ENCODE data around the gene MARCHF6. TPM values are rescaled to one million over a fixed set of nuclear protein-coding genes. Genes with fewer than 3 reads are reported as not detected.

Gene MARCHF6
- total RNA-seq, 1 experiment from 2014 or later: 117 TPM

DNA sequence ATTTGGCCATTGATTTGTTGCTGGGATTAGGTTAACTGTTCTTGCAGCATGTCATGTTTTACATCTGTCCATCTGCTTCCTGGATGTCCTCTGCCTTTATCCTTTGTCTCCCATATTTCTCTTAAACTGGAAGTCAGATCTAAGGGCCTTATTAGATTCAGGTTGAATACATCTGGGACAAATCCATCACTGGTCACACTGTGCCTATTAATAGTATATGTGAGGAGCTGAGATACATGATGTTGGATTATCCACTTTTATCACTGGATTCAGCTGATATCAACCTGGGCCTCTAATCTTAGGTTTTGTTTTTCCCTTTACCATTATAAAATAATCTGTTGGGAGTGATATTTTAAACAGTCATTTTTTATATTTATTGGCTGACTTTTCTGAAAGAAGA, 46.3 kb downstream of the MARCHF6 start:
- CTCF ChIA-PET: no interaction called here
- Mint-ChIP-seq H3K27ac (no peak overlapping the region), H3K36me3 (peaks cover 37% of the 10 kb centered on the region), H3K27me3 (ENCODE audit: low read depth) (no peaks in the 10 kb centered on the region), H3K4me3 (no peak overlapping the region), H3K9me3 (no peaks in the 10 kb centered on the region), H3K4me1 (no peaks in the 10 kb centered on the region; the same call in 1 of the 2 replicates)
- ATAC-seq (no peak), DNase-seq (ENCODE audit: low spot score) (no peak)
- POLR2A ChIA-PET: no interaction called here
- TF ChIP-seq ZNF423 (CRISPR knock-in tag; IDR thresholded peaks at IDR 0.05) (no peak), ZNF396 (CRISPR knock-in tag; IDR thresholded peaks at IDR 0.05; ENCODE audit: borderline replicate concordance) (no peak), IRF2 (CRISPR knock-in tag; IDR thresholded peaks at IDR 0.05; ENCODE audit: borderline replicate concordance, low read depth) (no peak), TEAD4 (CRISPR knock-in tag; IDR thresholded peaks at IDR 0.05) (no peak), RELA (CRISPR knock-in tag; IDR thresholded peaks at IDR 0.05; ENCODE audit: borderline replicate concordance) (no peak), FOXP1 (CRISPR knock-in tag; IDR thresholded peaks at IDR 0.05; ENCODE audit: borderline replicate concordance) (no peak)
- TF ChIP-seq, protein P1, sequence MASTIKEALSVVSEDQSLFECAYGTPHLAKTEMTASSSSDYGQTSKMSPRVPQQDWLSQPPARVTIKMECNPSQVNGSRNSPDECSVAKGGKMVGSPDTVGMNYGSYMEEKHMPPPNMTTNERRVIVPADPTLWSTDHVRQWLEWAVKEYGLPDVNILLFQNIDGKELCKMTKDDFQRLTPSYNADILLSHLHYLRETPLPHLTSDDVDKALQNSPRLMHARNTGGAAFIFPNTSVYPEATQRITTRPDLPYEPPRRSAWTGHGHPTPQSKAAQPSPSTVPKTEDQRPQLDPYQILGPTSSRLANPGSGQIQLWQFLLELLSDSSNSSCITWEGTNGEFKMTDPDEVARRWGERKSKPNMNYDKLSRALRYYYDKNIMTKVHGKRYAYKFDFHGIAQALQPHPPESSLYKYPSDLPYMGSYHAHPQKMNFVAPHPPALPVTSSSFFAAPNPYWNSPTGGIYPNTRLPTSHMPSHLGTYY (CRISPR knock-in tag; IDR thresholded peaks at IDR 0.05): no peak
- TF ChIP-seq, protein P2, sequence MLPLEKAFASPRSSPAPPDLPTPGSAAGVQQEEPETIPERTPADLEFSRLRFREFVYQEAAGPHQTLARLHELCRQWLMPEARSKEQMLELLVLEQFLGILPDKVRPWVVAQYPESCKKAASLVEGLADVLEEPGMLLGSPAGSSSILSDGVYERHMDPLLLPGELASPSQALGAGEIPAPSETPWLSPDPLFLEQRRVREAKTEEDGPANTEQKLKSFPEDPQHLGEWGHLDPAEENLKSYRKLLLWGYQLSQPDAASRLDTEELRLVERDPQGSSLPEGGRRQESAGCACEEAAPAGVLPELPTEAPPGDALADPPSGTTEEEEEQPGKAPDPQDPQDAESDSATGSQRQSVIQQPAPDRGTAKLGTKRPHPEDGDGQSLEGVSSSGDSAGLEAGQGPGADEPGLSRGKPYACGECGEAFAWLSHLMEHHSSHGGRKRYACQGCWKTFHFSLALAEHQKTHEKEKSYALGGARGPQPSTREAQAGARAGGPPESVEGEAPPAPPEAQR (CRISPR knock-in tag; IDR thresholded peaks at IDR 0.05): no peak
- TF ChIP-seq, protein P3, sequence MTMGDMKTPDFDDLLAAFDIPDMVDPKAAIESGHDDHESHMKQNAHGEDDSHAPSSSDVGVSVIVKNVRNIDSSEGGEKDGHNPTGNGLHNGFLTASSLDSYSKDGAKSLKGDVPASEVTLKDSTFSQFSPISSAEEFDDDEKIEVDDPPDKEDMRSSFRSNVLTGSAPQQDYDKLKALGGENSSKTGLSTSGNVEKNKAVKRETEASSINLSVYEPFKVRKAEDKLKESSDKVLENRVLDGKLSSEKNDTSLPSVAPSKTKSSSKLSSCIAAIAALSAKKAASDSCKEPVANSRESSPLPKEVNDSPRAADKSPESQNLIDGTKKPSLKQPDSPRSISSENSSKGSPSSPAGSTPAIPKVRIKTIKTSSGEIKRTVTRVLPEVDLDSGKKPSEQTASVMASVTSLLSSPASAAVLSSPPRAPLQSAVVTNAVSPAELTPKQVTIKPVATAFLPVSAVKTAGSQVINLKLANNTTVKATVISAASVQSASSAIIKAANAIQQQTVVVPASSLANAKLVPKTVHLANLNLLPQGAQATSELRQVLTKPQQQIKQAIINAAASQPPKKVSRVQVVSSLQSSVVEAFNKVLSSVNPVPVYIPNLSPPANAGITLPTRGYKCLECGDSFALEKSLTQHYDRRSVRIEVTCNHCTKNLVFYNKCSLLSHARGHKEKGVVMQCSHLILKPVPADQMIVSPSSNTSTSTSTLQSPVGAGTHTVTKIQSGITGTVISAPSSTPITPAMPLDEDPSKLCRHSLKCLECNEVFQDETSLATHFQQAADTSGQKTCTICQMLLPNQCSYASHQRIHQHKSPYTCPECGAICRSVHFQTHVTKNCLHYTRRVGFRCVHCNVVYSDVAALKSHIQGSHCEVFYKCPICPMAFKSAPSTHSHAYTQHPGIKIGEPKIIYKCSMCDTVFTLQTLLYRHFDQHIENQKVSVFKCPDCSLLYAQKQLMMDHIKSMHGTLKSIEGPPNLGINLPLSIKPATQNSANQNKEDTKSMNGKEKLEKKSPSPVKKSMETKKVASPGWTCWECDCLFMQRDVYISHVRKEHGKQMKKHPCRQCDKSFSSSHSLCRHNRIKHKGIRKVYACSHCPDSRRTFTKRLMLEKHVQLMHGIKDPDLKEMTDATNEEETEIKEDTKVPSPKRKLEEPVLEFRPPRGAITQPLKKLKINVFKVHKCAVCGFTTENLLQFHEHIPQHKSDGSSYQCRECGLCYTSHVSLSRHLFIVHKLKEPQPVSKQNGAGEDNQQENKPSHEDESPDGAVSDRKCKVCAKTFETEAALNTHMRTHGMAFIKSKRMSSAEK (CRISPR knock-in tag; IDR thresholded peaks at IDR 0.05; ENCODE audit: borderline replicate concordance): no peak

DNA sequence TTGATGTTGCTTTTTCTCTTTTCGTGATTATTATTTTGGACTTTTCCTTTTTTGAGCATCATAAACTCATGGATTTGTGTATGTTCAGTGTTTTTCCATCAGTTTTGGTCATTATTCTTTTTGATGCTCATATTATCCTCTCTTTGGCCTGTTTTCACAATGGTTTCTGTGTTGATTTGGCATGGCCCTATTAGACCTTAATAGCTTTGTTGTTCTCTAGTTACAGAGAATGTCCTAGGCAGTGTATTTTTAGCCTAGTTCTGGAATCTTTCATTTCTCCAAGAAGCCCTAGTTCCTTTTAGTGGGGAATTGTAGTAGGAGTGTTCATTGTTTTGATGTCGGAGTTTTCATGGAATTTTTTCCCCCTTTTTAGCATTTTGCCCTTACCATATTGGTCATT, 46.9 kb downstream of the MARCHF6 start:
- ATAC-seq (no peak), DNase-seq (ENCODE audit: low spot score) (no peak)
- Mint-ChIP-seq H3K4me1 (no peaks in the 10 kb centered on the region; the same call in 1 of the 2 replicates), H3K9me3 (no peaks in the 10 kb centered on the region), H3K27me3 (ENCODE audit: low read depth) (no peaks in the 10 kb centered on the region), H3K36me3 (peaks cover 41% of the 10 kb centered on the region), H3K27ac (no peak overlapping the region), H3K4me3 (no peak overlapping the region)
- ChIA-PET POLR2A (no interaction called here), CTCF (no interaction called here)
- TF ChIP-seq, protein P4, sequence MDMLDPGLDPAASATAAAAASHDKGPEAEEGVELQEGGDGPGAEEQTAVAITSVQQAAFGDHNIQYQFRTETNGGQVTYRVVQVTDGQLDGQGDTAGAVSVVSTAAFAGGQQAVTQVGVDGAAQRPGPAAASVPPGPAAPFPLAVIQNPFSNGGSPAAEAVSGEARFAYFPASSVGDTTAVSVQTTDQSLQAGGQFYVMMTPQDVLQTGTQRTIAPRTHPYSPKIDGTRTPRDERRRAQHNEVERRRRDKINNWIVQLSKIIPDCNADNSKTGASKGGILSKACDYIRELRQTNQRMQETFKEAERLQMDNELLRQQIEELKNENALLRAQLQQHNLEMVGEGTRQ (CRISPR knock-in tag; IDR thresholded peaks at IDR 0.05): no peak
- no peak for TF ChIP-seq GTF2I (CRISPR knock-in tag; conservative IDR thresholded peaks at IDR 0.05)
- no peak for TF ChIP-seq ELF4 (CRISPR knock-in tag; IDR thresholded peaks at IDR 0.05; ENCODE audit: low read depth)
- TF ChIP-seq NR3C1 (CRISPR knock-in tag; conservative IDR thresholded peaks at IDR 0.05; ENCODE audit: low read depth): no peak

DNA sequence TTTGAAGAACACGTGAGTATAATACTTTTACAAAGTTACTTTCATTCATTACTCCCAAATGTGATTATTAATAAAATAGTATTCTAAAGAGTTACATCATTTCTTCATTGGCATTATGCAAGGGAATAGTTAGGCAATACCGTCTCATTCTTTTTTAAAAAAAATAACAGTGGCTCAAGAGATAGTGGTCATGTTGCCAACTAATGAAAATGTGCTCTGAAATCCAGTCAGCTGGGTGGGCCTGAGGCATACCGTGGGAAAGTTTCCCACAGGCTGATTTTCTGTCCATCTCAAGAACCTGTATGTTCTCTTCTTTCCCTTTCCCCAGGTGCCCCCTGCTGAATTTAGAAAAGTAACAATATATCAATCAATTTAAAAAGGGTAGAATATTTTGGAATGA, 47.3 kb downstream of the MARCHF6 start:
- no peaks in the 10 kb centered on the region for H3K27me3 Mint-ChIP-seq (ENCODE audit: low read depth)
- peaks cover 1% of the 10 kb centered on the region; the same call in 1 of the 2 replicates for H3K9me3 Mint-ChIP-seq
- H3K4me3 Mint-ChIP-seq: no peak overlapping the region
- H3K27ac Mint-ChIP-seq: no peak overlapping the region
- no peaks in the 10 kb centered on the region for H3K4me1 Mint-ChIP-seq
- no peak for ATAC-seq
- no peak for DNase-seq (ENCODE audit: low spot score)
- ChIA-PET CTCF (no interaction called here), POLR2A (no interaction called here)
- peaks cover 41% of the 10 kb centered on the region for H3K36me3 Mint-ChIP-seq
- TF ChIP-seq, protein P5, sequence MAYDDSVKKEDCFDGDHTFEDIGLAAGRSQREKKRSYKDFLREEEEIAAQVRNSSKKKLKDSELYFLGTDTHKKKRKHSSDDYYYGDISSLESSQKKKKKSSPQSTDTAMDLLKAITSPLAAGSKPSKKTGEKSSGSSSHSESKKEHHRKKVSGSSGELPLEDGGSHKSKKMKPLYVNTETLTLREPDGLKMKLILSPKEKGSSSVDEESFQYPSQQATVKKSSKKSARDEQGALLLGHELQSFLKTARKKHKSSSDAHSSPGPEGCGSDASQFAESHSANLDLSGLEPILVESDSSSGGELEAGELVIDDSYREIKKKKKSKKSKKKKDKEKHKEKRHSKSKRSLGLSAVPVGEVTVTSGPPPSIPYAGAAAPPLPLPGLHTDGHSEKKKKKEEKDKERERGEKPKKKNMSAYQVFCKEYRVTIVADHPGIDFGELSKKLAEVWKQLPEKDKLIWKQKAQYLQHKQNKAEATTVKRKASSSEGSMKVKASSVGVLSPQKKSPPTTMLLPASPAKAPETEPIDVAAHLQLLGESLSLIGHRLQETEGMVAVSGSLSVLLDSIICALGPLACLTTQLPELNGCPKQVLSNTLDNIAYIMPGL (CRISPR knock-in tag; IDR thresholded peaks at IDR 0.05): no peak
- no peak for TF ChIP-seq NR1H2 (CRISPR knock-in tag; IDR thresholded peaks at IDR 0.05)
- TF ChIP-seq, protein P6, sequence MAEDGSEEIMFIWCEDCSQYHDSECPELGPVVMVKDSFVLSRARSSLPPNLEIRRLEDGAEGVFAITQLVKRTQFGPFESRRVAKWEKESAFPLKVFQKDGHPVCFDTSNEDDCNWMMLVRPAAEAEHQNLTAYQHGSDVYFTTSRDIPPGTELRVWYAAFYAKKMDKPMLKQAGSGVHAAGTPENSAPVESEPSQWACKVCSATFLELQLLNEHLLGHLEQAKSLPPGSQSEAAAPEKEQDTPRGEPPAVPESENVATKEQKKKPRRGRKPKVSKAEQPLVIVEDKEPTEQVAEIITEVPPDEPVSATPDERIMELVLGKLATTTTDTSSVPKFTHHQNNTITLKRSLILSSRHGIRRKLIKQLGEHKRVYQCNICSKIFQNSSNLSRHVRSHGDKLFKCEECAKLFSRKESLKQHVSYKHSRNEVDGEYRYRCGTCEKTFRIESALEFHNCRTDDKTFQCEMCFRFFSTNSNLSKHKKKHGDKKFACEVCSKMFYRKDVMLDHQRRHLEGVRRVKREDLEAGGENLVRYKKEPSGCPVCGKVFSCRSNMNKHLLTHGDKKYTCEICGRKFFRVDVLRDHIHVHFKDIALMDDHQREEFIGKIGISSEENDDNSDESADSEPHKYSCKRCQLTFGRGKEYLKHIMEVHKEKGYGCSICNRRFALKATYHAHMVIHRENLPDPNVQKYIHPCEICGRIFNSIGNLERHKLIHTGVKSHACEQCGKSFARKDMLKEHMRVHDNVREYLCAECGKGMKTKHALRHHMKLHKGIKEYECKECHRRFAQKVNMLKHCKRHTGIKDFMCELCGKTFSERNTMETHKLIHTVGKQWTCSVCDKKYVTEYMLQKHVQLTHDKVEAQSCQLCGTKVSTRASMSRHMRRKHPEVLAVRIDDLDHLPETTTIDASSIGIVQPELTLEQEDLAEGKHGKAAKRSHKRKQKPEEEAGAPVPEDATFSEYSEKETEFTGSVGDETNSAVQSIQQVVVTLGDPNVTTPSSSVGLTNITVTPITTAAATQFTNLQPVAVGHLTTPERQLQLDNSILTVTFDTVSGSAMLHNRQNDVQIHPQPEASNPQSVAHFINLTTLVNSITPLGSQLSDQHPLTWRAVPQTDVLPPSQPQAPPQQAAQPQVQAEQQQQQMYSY (CRISPR knock-in tag; IDR thresholded peaks at IDR 0.05): no peak
- TF ChIP-seq CREM (CRISPR knock-in tag; IDR thresholded peaks at IDR 0.05): no peak
- TF ChIP-seq, protein P7, sequence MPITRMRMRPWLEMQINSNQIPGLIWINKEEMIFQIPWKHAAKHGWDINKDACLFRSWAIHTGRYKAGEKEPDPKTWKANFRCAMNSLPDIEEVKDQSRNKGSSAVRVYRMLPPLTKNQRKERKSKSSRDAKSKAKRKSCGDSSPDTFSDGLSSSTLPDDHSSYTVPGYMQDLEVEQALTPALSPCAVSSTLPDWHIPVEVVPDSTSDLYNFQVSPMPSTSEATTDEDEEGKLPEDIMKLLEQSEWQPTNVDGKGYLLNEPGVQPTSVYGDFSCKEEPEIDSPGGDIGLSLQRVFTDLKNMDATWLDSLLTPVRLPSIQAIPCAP (CRISPR knock-in tag; IDR thresholded peaks at IDR 0.05): no peak
- TF ChIP-seq SMAD3 (CRISPR knock-in tag; IDR thresholded peaks at IDR 0.05; ENCODE audit: borderline replicate concordance): no peak

All from WTC11 (cell line).